GM12878 (cell line): ENCODE results near the gene PACSIN3. TPM values are rescaled to one million over a fixed set of nuclear protein-coding genes. Genes with fewer than 3 reads are reported as not detected.

Experiments
- ATAC-seq: fragments of 200-7000 bp; cut with Tn5 transposase; 3 replicates; pipeline ENCODE4 v1.9.1; 2020; ENCODE audit warnings: mild to moderate bottlenecking, moderate library complexity
- BruUV-seq: library from RNA; stranded (reverse); fragments of 400-500 nt; replicated peaks from 2 replicates; lab custom pipeline; 2021; lab: Mats Ljungman, UMichigan
- CTCF ChIA-PET: fragments of 300-600 bp; sonication (Branson Sonifier 250); formaldehyde crosslinking; extraction: SDS; loops from one replicate; lab custom pipeline; 2021; ENCODE audit warnings: inconsistent platforms; lab: Yijun Ruan, JAX
- POLR2A ChIA-PET: fragments of 350-600 bp; formaldehyde crosslinking; extraction: SDS; loops from one replicate; lab custom pipeline; 2021; ENCODE audit warnings: inconsistent platforms; lab: Charles Lee
- RAD21 ChIA-PET: fragments of 300-600 bp; sonication (Branson Sonifier 250); formaldehyde crosslinking; loops from one replicate; lab custom pipeline; 2023; ENCODE audit warnings: antibody characterized with exemption; ENCODE audit not compliant: unreplicated experiment; lab: Charles Lee
- SMC1A ChIA-PET: fragments of 300-600 bp; sonication (Branson Sonifier 250); formaldehyde crosslinking; loops from one replicate; lab custom pipeline; 2023; ENCODE audit not compliant: unreplicated experiment, uncharacterized antibody; lab: Charles Lee
- DNase-seq: peaks from one replicate; pipeline ENCODE4 v3.0.0-alpha.2; 2011; ENCODE audit warnings: low read depth, low spot score
- FAIRE-seq: peaks from 3 replicates; lab custom pipeline; 2011; peaks lifted over from hg19 to GRCh38; lab: Jason Lieb, UNC
- H2AFZ ChIP-seq: 2 replicates; pipeline ENCODE4 v1.6.0; 2011; ENCODE audit warnings: low read depth, low read length, control low read depth; ENCODE audit not compliant: control insufficient read depth
- H3K27ac ChIP-seq: 2 replicates; pipeline ENCODE4 v1.5.1; 2011; ENCODE audit warnings: control low read depth; ENCODE audit not compliant: control insufficient read depth, insufficient read depth
- H3K27me3 ChIP-seq, 2 experiments: replicated peaks in 1 of 2; 2 replicates each; pipeline versions ENCODE4 v1.6.0 to v1.6.1; 2011; ENCODE audit warnings: low read length in 1 of 2; ENCODE audit not compliant: control insufficient read depth in 2 of 2, insufficient read depth in 2 of 2
- H3K36me3 ChIP-seq, 2 experiments: 2 replicates each; pipeline ENCODE4 v1.5.1; 2011; ENCODE audit warnings: low read length in 1 of 2; ENCODE audit not compliant: control insufficient read depth in 2 of 2, insufficient read depth in 2 of 2
- H3K4me1 ChIP-seq: 2 replicates; pipeline ENCODE4 v1.6.1; 2011; ENCODE audit warnings: mild to moderate bottlenecking, low read length, moderate library complexity, mixed read lengths; ENCODE audit not compliant: control insufficient read depth, insufficient read depth
- H3K4me2 ChIP-seq: 2 replicates; pipeline ENCODE4 v1.6.0; 2011; ENCODE audit warnings: control low read depth; ENCODE audit not compliant: control insufficient read depth, insufficient read depth
- H3K4me3 ChIP-seq: fragments of 200-600 bp; sonication (generic); 2 replicates; pipeline ENCODE4 v1.5.1; 2016
- H3K79me2 ChIP-seq: 2 replicates; pipeline ENCODE4 v1.6.0; 2011; ENCODE audit warnings: low read length; ENCODE audit not compliant: control insufficient read depth, insufficient read depth
- H3K9ac ChIP-seq: 2 replicates; pipeline ENCODE4 v1.8.0; 2011; ENCODE audit warnings: low read length, control low read depth, mixed read lengths; ENCODE audit not compliant: control insufficient read depth, insufficient read depth
- H3K9me3 ChIP-seq: replicated peaks from 3 replicates; pipeline ENCODE4 v1.5.1; 2011; ENCODE audit warnings: mild to moderate bottlenecking, low read length; ENCODE audit not compliant: control insufficient read depth, insufficient read depth
- H4K20me1 ChIP-seq: 2 replicates; pipeline ENCODE4 v1.6.0; 2011; ENCODE audit not compliant: control insufficient read depth, insufficient read depth
- FOXK2 ChIP-seq: fragments of 450-650 bp; IDR thresholded peaks from 2 replicates; pipeline ENCODE4 v1.6.1; 2017; ENCODE audit warnings: mild to moderate bottlenecking, moderate library complexity
- HDAC2 ChIP-seq: fragments of 200-600 bp; sonication (generic); IDR thresholded peaks from 2 replicates; pipeline ENCODE4 v1.6.1; 2017
- IRF4 ChIP-seq: IDR thresholded peaks from 2 replicates; pipeline ENCODE4 v1.6.1; 2011; ENCODE audit warnings: low read depth, low read length
- NFYA ChIP-seq: IDR thresholded peaks from 2 replicates; pipeline ENCODE4 v1.6.1; 2011; ENCODE audit warnings: low read depth, mild to moderate bottlenecking, low read length, improper control_type of control experiment, borderline replicate concordance
- POLR2AphosphoS2 ChIP-seq: IDR thresholded peaks from 2 replicates; pipeline ENCODE4 v1.6.1; 2011; ENCODE audit warnings: low read depth, mild to moderate bottlenecking, low read length, improper control_type of control experiment, moderate library complexity
- POU2F2 ChIP-seq: IDR thresholded peaks from 3 replicates; pipeline ENCODE4 v1.6.1; 2011; ENCODE audit warnings: low read depth, mild to moderate bottlenecking, low read length, borderline replicate concordance
- TBL1XR1 ChIP-seq: IDR thresholded peaks from 2 replicates; pipeline ENCODE4 v1.6.1; 2012; ENCODE audit warnings: low read depth, low read length, improper control_type of control experiment
- YY1 ChIP-seq: IDR thresholded peaks from 2 replicates; pipeline ENCODE4 v1.6.1; 2011; ENCODE audit warnings: low read depth, mild to moderate bottlenecking, low read length
- WGBS: methylation state at CpG from one replicate; pipeline ENCODE4 v1.1.6; 2016; ENCODE audit warnings: low lambda C conversion rate; ENCODE audit not compliant: insufficient replicate concordance, insufficient coverage; ENCODE audit errors: missing lambda C conversion rate; 5-methylcytosine and 5-hydroxymethylcytosine counted together
- in situ Hi-C: fragments of 300-500 bp; cut with MboI; formaldehyde crosslinking; loops from 9 replicates; pipeline ENCODE4 v1.14.3; 2018; ENCODE audit warnings: mixed read lengths
- intact Hi-C: fragments of 100-400 bp; cut with micrococcal nuclease; formaldehyde crosslinking; loops from one replicate; pipeline ENCODE4 v1.14.2; 2022; ENCODE audit not compliant: unreplicated experiment
- polyA plus RNA-seq, 11 experiments: library from polyadenylated mRNA; depleted of rRNA in 4 of 11; unstranded in 6 of 11; stranded (reverse) in 5 of 11; fragments of >200 nt; fragmentation: Nextera tagmentation in 4 of 11; fragmentation: Illumina TruSeq in 1 of 11; extraction: Ambion mirVana in 4 of 11; extraction: Trizol in 1 of 11; gene quantifications; 1 replicate in 1 of 11; 2 replicates in 10 of 11; pipeline versions ENCODE4 v1.2.1 to v1.2.3, GENCODE V29; 2011 to 2016; ENCODE audit warnings: inconsistent platforms in 2 of 11, missing spikeins in 2 of 11, low read depth in 1 of 11
- total RNA-seq, 4 experiments: library from RNA; depleted of rRNA in 3 of 4; stranded (reverse); fragments of >200 nt in 3 of 4; fragmentation: Illumina TruSeq in 1 of 4; extraction: Trizol in 1 of 4; gene quantifications; 2 replicates each; pipeline versions ENCODE4 v1.2.1 to v1.2.3, GENCODE V29; 2013 to 2021

Gene PACSIN3
- total and polyA plus RNA-seq, 10 of the 15 experiments (the other 5 are each of a cell fraction or from before 2014, with no cell fraction given), result 0.05 to 0.82 (median 0.22) TPM; not detected in 1

GRCh38 chr11:47152953-47153950, 33.0 kb downstream of the PACSIN3 start (continued):
- TF ChIP-seq FOXK2, result no peak
- peak; percentile 51; the same call in 2 of the 3 replicates for TF ChIP-seq POU2F2
- peak; percentile 73; the same call in 1 of the 2 replicates for TF ChIP-seq YY1
- TF ChIP-seq HDAC2, result no peak
- peak; percentile 28; the same call in 1 of the 2 replicates for TF ChIP-seq IRF4
- TF ChIP-seq TBL1XR1, result no peak
- TF ChIP-seq, all 136 proteins: peak for 17

- Histone ChIP-seq H3K9me3 (no peaks in the 10 kb centered on the region), H4K20me1 (no peaks in the 10 kb centered on the region), H3K27ac (no peak overlapping the region), H3K27me3 (no peaks in the 10 kb centered on the region), H3K36me3 (no peaks in the 10 kb centered on the region), H3K4me3 (no peak overlapping the region), H3K4me1 (no peaks in the 10 kb centered on the region), H3K4me2 (no peak overlapping the region), H3K79me2 (no peaks in the 10 kb centered on the region), H3K9ac (no peak overlapping the region), H2AFZ (no peak overlapping the region)
- FAIRE-seq (peak; percentile 97), DNase-seq (no peak), ATAC-seq (no peak; the same call in 2 of the 3 replicates)
- TF ChIP-seq POLR2AphosphoS2 (no peak), NFYA (no peak)
- ChIA-PET RAD21 (interaction anchor here (0.7 to 2.9 kb wide), 20 partner anchors 11 to 298 kb away, joined by 3 to 29 read pairs (median 4); partner anchors contain the start of genes CSTPP1 and LRP4), SMC1A (interaction anchor here (0.6 to 4.0 kb wide), 25 partner anchors 11 to 326 kb away, joined by 3 to 44 read pairs (median 4); partner anchors contain the start of gene LRP4), POLR2A (interaction anchor here (0.6 kb wide), 2 partner anchors 84 to 269 kb away, joined by 4 to 9 read pairs; no protein-coding TSS in a partner anchor), CTCF (interaction anchor here (0.7 to 5.2 kb wide), 46 partner anchors 10 to 510 kb away, joined by 3 to 63 read pairs (median 4); partner anchors contain the start of genes CSTPP1, DDB2 and LRP4)
- WGBS, result 67% methylated on average over 16 of the region's 16 CpGs
- in situ Hi-C loops (no loop called here), intact Hi-C loops (no loop called here)
- no TSS peak for BruUV-seq
Observed at GRCh38 chr11:47152126-47152952, 33.9 kb downstream of the PACSIN3 start.
